Measurements from ENCODE around the gene MBD2. TPM values are rescaled to one million over a fixed set of nuclear protein-coding genes. Genes with fewer than 3 reads are reported as not detected.

The MBD2 gene
- total RNA-seq, 2 experiments from 2014 or later, result 134 to 143 TPM

GRCh38 chr18:54255141-54255540 is 30.7 kb upstream of the MBD2 start:
- Mint-ChIP-seq H3K4me1 (peaks cover 16% of the 10 kb centered on the region), H3K27ac (no peak overlapping the region), H3K9me3 (ENCODE audit: low read depth) (no peaks in the 10 kb centered on the region), H3K27me3 (no peaks in the 10 kb centered on the region), H3K36me3 (ENCODE audit: low read depth) (no peaks in the 10 kb centered on the region), H3K4me3 (no peak overlapping the region)
- DNase-seq (no peak), ATAC-seq (no peak)
- CTCF ChIA-PET, result no interaction called here
- intact Hi-C loops (cut with DNase I, micrococcal nuclease), result no loop called here
- POLR2A ChIA-PET, result no interaction called here

GRCh38 chr18:54254265-54254758 is 29.8 kb upstream of the MBD2 start:
- H3K36me3 Mint-ChIP-seq (ENCODE audit: low read depth), result no peaks in the 10 kb centered on the region
- intact Hi-C loops (cut with DNase I, micrococcal nuclease), result no loop called here
- no peaks in the 10 kb centered on the region for H3K9me3 Mint-ChIP-seq (ENCODE audit: low read depth)
- DNase-seq (no peak), ATAC-seq (no peak)
- H3K27ac Mint-ChIP-seq, result no peak overlapping the region
- POLR2A ChIA-PET, result no interaction called here
- H3K4me3 Mint-ChIP-seq, result no peak overlapping the region
- H3K4me1 Mint-ChIP-seq, result peaks cover 14% of the 10 kb centered on the region
- H3K27me3 Mint-ChIP-seq, result no peaks in the 10 kb centered on the region
- CTCF ChIA-PET, result no interaction called here

GRCh38 chr18:54251606-54252390 is 27.3 kb upstream of the MBD2 start:
- Mint-ChIP-seq H3K27ac (no peak overlapping the region), H3K36me3 (ENCODE audit: low read depth) (no peaks in the 10 kb centered on the region), H3K4me1 (peaks cover 24% of the 10 kb centered on the region), H3K9me3 (ENCODE audit: low read depth) (no peaks in the 10 kb centered on the region), H3K4me3 (no peak overlapping the region), H3K27me3 (no peaks in the 10 kb centered on the region)
- no peak for ATAC-seq
- ChIA-PET POLR2A (interaction anchor here (0.6 kb wide), 1 partner anchor 17 kb away, joined by 3 read pairs; no protein-coding TSS in a partner anchor), CTCF (interaction anchor here (2.0 kb wide), 1 partner anchor 11 kb away, joined by 6 read pairs; no protein-coding TSS in a partner anchor)
- intact Hi-C loops (cut with DNase I, micrococcal nuclease), result no loop called here
- DNase-seq, result no peak

GRCh38 chr18:54250846-54251261 is 26.4 kb upstream of the MBD2 start:
- H3K4me3 Mint-ChIP-seq, result no peak overlapping the region
- DNase-seq (no peak), ATAC-seq (peak; percentile 57)
- POLR2A ChIA-PET, result no interaction called here
- no peaks in the 10 kb centered on the region for H3K36me3 Mint-ChIP-seq (ENCODE audit: low read depth)
- intact Hi-C loops (cut with DNase I, micrococcal nuclease), result no loop called here
- no peaks in the 10 kb centered on the region for H3K9me3 Mint-ChIP-seq (ENCODE audit: low read depth)
- CTCF ChIA-PET, result no interaction called here
- H3K27ac Mint-ChIP-seq, result peak overlapping the region; percentile 77
- H3K27me3 Mint-ChIP-seq, result no peaks in the 10 kb centered on the region
- H3K4me1 Mint-ChIP-seq, result peaks cover 26% of the 10 kb centered on the region

GRCh38 chr18:54247511-54248175 is 23.2 kb upstream of the MBD2 start:
- POLR2A ChIA-PET, result no interaction called here
- DNase-seq (no peak), ATAC-seq (no peak)
- Mint-ChIP-seq H3K9me3 (ENCODE audit: low read depth) (no peaks in the 10 kb centered on the region), H3K27me3 (peaks cover 2% of the 10 kb centered on the region), H3K27ac (peak overlapping the region; percentile 88), H3K4me3 (no peak overlapping the region), H3K4me1 (peaks cover 26% of the 10 kb centered on the region), H3K36me3 (ENCODE audit: low read depth) (no peaks in the 10 kb centered on the region)
- CTCF ChIA-PET, result interaction anchor here (1.2 kb wide), 1 partner anchor 24 kb away, joined by 3 read pairs; no protein-coding TSS in a partner anchor
- intact Hi-C loops (cut with DNase I, micrococcal nuclease), result loop anchor here in 1 of 2 experiments (1.0 to 2.0 kb wide), 2 partner anchors 13 to 23 kb away; partner anchors contain the start of gene MBD2

GRCh38 chr18:54242327-54242726 is 17.9 kb upstream of the MBD2 start:
- DNase-seq (no peak), ATAC-seq (no peak)
- H3K9me3 Mint-ChIP-seq (ENCODE audit: low read depth), result no peaks in the 10 kb centered on the region
- ChIA-PET CTCF (no interaction called here), POLR2A (no interaction called here)
- peaks cover 8% of the 10 kb centered on the region for H3K4me1 Mint-ChIP-seq
- peaks cover 2% of the 10 kb centered on the region for H3K27me3 Mint-ChIP-seq
- no peaks in the 10 kb centered on the region for H3K36me3 Mint-ChIP-seq (ENCODE audit: low read depth)
- no peak overlapping the region for H3K27ac Mint-ChIP-seq
- intact Hi-C loops (cut with DNase I, micrococcal nuclease), result no loop called here
- H3K4me3 Mint-ChIP-seq, result no peak overlapping the region

GRCh38 chr18:54241483-54241882 is 17.0 kb upstream of the MBD2 start:
- no peak for DNase-seq
- H3K4me3 Mint-ChIP-seq, result no peak overlapping the region
- ChIA-PET POLR2A (no interaction called here), CTCF (interaction anchor here (0.7 to 1.4 kb wide), 2 partner anchors 11 to 743 kb away, joined by 3 to 6 read pairs; no protein-coding TSS in a partner anchor)
- H3K27ac Mint-ChIP-seq, result no peak overlapping the region
- H3K27me3 Mint-ChIP-seq, result peaks cover 2% of the 10 kb centered on the region
- no peaks in the 10 kb centered on the region for H3K36me3 Mint-ChIP-seq (ENCODE audit: low read depth)
- H3K4me1 Mint-ChIP-seq, result no peaks in the 10 kb centered on the region
- intact Hi-C loops (cut with DNase I, micrococcal nuclease), result no loop called here
- no peak for ATAC-seq
- no peaks in the 10 kb centered on the region for H3K9me3 Mint-ChIP-seq (ENCODE audit: low read depth)

GRCh38 chr18:54240629-54241107 is 16.2 kb upstream of the MBD2 start:
- no peak for ATAC-seq
- Mint-ChIP-seq H3K4me3 (no peak overlapping the region), H3K9me3 (ENCODE audit: low read depth) (no peaks in the 10 kb centered on the region), H3K27me3 (peaks cover 4% of the 10 kb centered on the region), H3K4me1 (no peaks in the 10 kb centered on the region), H3K36me3 (ENCODE audit: low read depth) (no peaks in the 10 kb centered on the region), H3K27ac (no peak overlapping the region)
- CTCF ChIA-PET, result interaction anchor here (0.7 to 1.4 kb wide), 2 partner anchors 12 to 742 kb away, joined by 3 to 6 read pairs; no protein-coding TSS in a partner anchor
- DNase-seq, result no peak
- intact Hi-C loops (cut with DNase I, micrococcal nuclease), result no loop called here
- POLR2A ChIA-PET, result no interaction called here

- Mint-ChIP-seq H3K36me3 (ENCODE audit: low read depth) (no peaks in the 10 kb centered on the region), H3K27ac (no peak overlapping the region), H3K4me1 (no peaks in the 10 kb centered on the region), H3K27me3 (peaks cover 4% of the 10 kb centered on the region), H3K9me3 (ENCODE audit: low read depth) (no peaks in the 10 kb centered on the region), H3K4me3 (no peak overlapping the region)
- no peak for ATAC-seq
- intact Hi-C loops (cut with DNase I, micrococcal nuclease), result no loop called here
- ChIA-PET POLR2A (no interaction called here), CTCF (interaction anchor here (0.7 to 1.2 kb wide), 2 partner anchors 25 to 31 kb away, joined by 3 to 4 read pairs; no protein-coding TSS in a partner anchor)
- no peak for DNase-seq
Measured at GRCh38 chr18:54239601-54240000, 15.1 kb upstream of the MBD2 start.

- Mint-ChIP-seq H3K4me3 (no peak overlapping the region), H3K4me1 (no peaks in the 10 kb centered on the region), H3K36me3 (ENCODE audit: low read depth) (no peaks in the 10 kb centered on the region), H3K9me3 (ENCODE audit: low read depth) (no peaks in the 10 kb centered on the region), H3K27me3 (peaks cover 7% of the 10 kb centered on the region), H3K27ac (no peak overlapping the region)
- intact Hi-C loops (cut with DNase I, micrococcal nuclease), result no loop called here
- ChIA-PET POLR2A (no interaction called here), CTCF (interaction anchor here (1.2 kb wide), 1 partner anchor 31 kb away, joined by 4 read pairs; no protein-coding TSS in a partner anchor)
- DNase-seq (no peak), ATAC-seq (no peak)
Measured at GRCh38 chr18:54239091-54239490, 14.6 kb upstream of the MBD2 start.

- CTCF ChIA-PET, result no interaction called here
- Mint-ChIP-seq H3K36me3 (ENCODE audit: low read depth) (no peaks in the 10 kb centered on the region), H3K4me1 (no peaks in the 10 kb centered on the region), H3K4me3 (no peak overlapping the region), H3K9me3 (ENCODE audit: low read depth) (no peaks in the 10 kb centered on the region), H3K27ac (no peak overlapping the region), H3K27me3 (peaks cover 7% of the 10 kb centered on the region)
- intact Hi-C loops (cut with DNase I, micrococcal nuclease), result no loop called here
- POLR2A ChIA-PET, result interaction anchor here (1.4 kb wide), 1 partner anchor 15 kb away, joined by 4 read pairs; no protein-coding TSS in a partner anchor
- no peak for DNase-seq
- ATAC-seq, result no peak
Measured at GRCh38 chr18:54238173-54238936, 13.9 kb upstream of the MBD2 start.

Measured in activated CD4-positive, alpha-beta T cell treated with anti-CD3 and anti-CD28 coated beads for 36 hours (primary cell).